Mesodermal cell (in vitro differentiated cells): Measurements from ENCODE around the gene SHCBP1.
"Not testable (repeated sequence)": the region's sequence is repeated elsewhere in the genome, so short reads cannot be mapped to it uniquely, and the experiment has no call there.

Experiments
- H3K27ac ChIP-seq: 2 replicates; pipeline ENCODE4 v1.7.0; 2013; ENCODE audit warnings: mild to moderate bottlenecking, low read depth, low read length, moderate library complexity; ENCODE audit not compliant: severe bottlenecking
- H3K36me3 ChIP-seq: 2 replicates; pipeline ENCODE4 v1.7.1; 2013; ENCODE audit warnings: mild to moderate bottlenecking, low read length, moderate library complexity; ENCODE audit not compliant: control insufficient read depth, insufficient read depth
- H3K4me1 ChIP-seq: one replicate; pipeline ENCODE4 v1.7.1; 2013; ENCODE audit warnings: mild to moderate bottlenecking, low read length; ENCODE audit not compliant: insufficient read depth, control insufficient read depth, poor library complexity, severe bottlenecking
- H3K4me3 ChIP-seq: 2 replicates; pipeline ENCODE4 v1.7.0; 2013; ENCODE audit warnings: low read length, control low read depth, mild to moderate bottlenecking; ENCODE audit not compliant: insufficient read depth, poor library complexity, severe bottlenecking; ENCODE audit errors: extremely low read depth
- H3K9me3 ChIP-seq: 2 replicates; pipeline ENCODE4 v1.7.1; 2013; ENCODE audit warnings: mild to moderate bottlenecking, low read length, moderate library complexity; ENCODE audit not compliant: control insufficient read depth
- WGBS, 2 experiments: methylation state at CpG; one replicate each; pipeline ENCODE4 v1.1.5; 2013; ENCODE audit warnings: missing lambda C conversion rate in 2 of 2; ENCODE audit not compliant: insufficient coverage in 2 of 2; 5-methylcytosine and 5-hydroxymethylcytosine counted together

The SHCBP1 gene

GRCh38 chr16:46629331-46630219 lies 8.4 kb upstream of the SHCBP1 start:
- Histone ChIP-seq H3K4me1 (peaks cover 9% of the 10 kb centered on the region), H3K9me3 (no peaks in the 10 kb centered on the region), H3K36me3 (no peaks in the 10 kb centered on the region), H3K27ac (peak overlapping the region; percentile 47), H3K4me3 (no peak overlapping the region)
- 54 to 58% methylated on average over 9 to 10 of the region's 10 CpGs for WGBS, 2 experiments

- H3K9me3 ChIP-seq = no peaks in the 10 kb centered on the region
- no peak overlapping the region for H3K4me3 ChIP-seq
- 92 to 94% methylated on average over 5 of the region's 5 CpGs for WGBS, 2 experiments
- H3K27ac ChIP-seq = no peak overlapping the region
- H3K36me3 ChIP-seq = no peaks in the 10 kb centered on the region
- peaks cover 9% of the 10 kb centered on the region for H3K4me1 ChIP-seq
Observed at GRCh38 chr16:46627746-46628145, 6.6 kb upstream of the SHCBP1 start.

- H3K36me3 ChIP-seq, H3K9me3 ChIP-seq, H3K4me1 ChIP-seq, H3K4me3 ChIP-seq, H3K27ac ChIP-seq: not testable (repeated sequence)
- 96 to 100% methylated on average over 4 to 12 of the region's 22 CpGs for WGBS, 2 experiments
Observed at GRCh38 chr16:46626681-46627080, 5.5 kb upstream of the SHCBP1 start.

- no CpG with 5 or more reads among the region's 6 CpGs for WGBS, 2 experiments
- H3K4me3 ChIP-seq, H3K9me3 ChIP-seq, H3K36me3 ChIP-seq, H3K27ac ChIP-seq, H3K4me1 ChIP-seq: not testable (repeated sequence)
Observed at GRCh38 chr16:46624862-46625261, 3.7 kb upstream of the SHCBP1 start.

GRCh38 chr16:46623707-46624106 lies 2.5 kb upstream of the SHCBP1 start:
- H3K4me1 ChIP-seq, H3K9me3 ChIP-seq, H3K27ac ChIP-seq, H3K36me3 ChIP-seq, H3K4me3 ChIP-seq: not testable (repeated sequence)
- WGBS, 2 experiments = no CpG with 5 or more reads among the region's 6 CpGs

GRCh38 chr16:46623246-46623645 lies 2.1 kb upstream of the SHCBP1 start:
- H3K9me3 ChIP-seq, H3K4me1 ChIP-seq, H3K36me3 ChIP-seq, H3K27ac ChIP-seq, H3K4me3 ChIP-seq: not testable (repeated sequence)
- WGBS, 2 experiments = no CpG with 5 or more reads among the region's 8 CpGs

- H3K36me3 ChIP-seq = peaks cover 16% of the 10 kb centered on the region
- WGBS, 2 experiments = 93 to 97% methylated on average over 5 to 6 of the region's 7 CpGs
- no peaks in the 10 kb centered on the region for H3K9me3 ChIP-seq
- no peak overlapping the region for H3K4me3 ChIP-seq
- no peaks in the 10 kb centered on the region for H3K4me1 ChIP-seq
- no peak overlapping the region for H3K27ac ChIP-seq
Observed at GRCh38 chr16:46621934-46622676, 926 bp upstream of the SHCBP1 start.

- Histone ChIP-seq H3K4me1 (no peaks in the 10 kb centered on the region), H3K36me3 (peaks cover 33% of the 10 kb centered on the region), H3K27ac (no peak overlapping the region), H3K4me3 (peak overlapping the region; percentile 87), H3K9me3 (no peaks in the 10 kb centered on the region)
- 0 to 21% methylated on average over 2 to 5 of the region's 11 CpGs for WGBS, 2 experiments
Observed at GRCh38 chr16:46620266-46621005, 743 bp downstream of the SHCBP1 start.

GRCh38 chr16:46618516-46618915 lies 2.7 kb downstream of the SHCBP1 start:
- Histone ChIP-seq H3K9me3 (no peaks in the 10 kb centered on the region), H3K4me3 (no peak overlapping the region), H3K36me3 (peaks cover 49% of the 10 kb centered on the region), H3K4me1 (no peaks in the 10 kb centered on the region), H3K27ac (no peak overlapping the region)
- WGBS, 2 experiments = 90% methylated on average over 2 of the region's 4 CpGs; no CpG with 5 or more reads in 1 of the 2 experiments

GRCh38 chr16:46614006-46614405 lies 7.2 kb downstream of the SHCBP1 start:
- H3K4me1 ChIP-seq = no peaks in the 10 kb centered on the region
- no peaks in the 10 kb centered on the region for H3K9me3 ChIP-seq
- 100% methylated on average over 1 of the region's 4 CpGs; no CpG with 5 or more reads in 1 of the 2 experiments for WGBS, 2 experiments
- H3K27ac ChIP-seq = no peak overlapping the region
- peaks cover 89% of the 10 kb centered on the region for H3K36me3 ChIP-seq
- no peak overlapping the region for H3K4me3 ChIP-seq
